PFSK-1 (cell line): ENCODE data around the gene PTPRN2.

ENCODE experiments used
- FOXP2 ChIP-seq: optimal IDR thresholded peaks from 2 replicates; pipeline ENCODE3; 2011; ENCODE audit warnings: borderline replicate concordance, control low read depth, inconsistent platforms; ENCODE audit not compliant: insufficient read depth; ENCODE audit errors: extremely low read length, extremely low read depth
- POLR2AphosphoS5 ChIP-seq: IDR thresholded peaks from 2 replicates; pipeline ENCODE4 v1.6.1; 2012; ENCODE audit warnings: low read depth, mild to moderate bottlenecking, control low read depth, low read length, moderate library complexity
- REST ChIP-seq, 2 experiments: IDR thresholded peaks; 2 replicates each; pipeline versions ENCODE4 v1.6.1 to v1.8.0; 2011 to 2012; ENCODE audit warnings: low read depth in 2 of 2, low read length in 2 of 2, control low read depth in 1 of 2, inconsistent platforms in 1 of 2, mild to moderate bottlenecking in 1 of 2, moderate library complexity in 1 of 2; ENCODE audit not compliant: insufficient read depth in 1 of 2
- SIN3A ChIP-seq: IDR thresholded peaks from 2 replicates; pipeline ENCODE4 v1.6.1; 2012; ENCODE audit warnings: mild to moderate bottlenecking, low read length, moderate library complexity, borderline replicate concordance; ENCODE audit not compliant: insufficient read depth
- TAF1 ChIP-seq: IDR thresholded peaks from 2 replicates; pipeline ENCODE4 v1.6.1; 2012; ENCODE audit warnings: low read length, control low read depth, borderline replicate concordance; ENCODE audit not compliant: insufficient read depth

The PTPRN2 gene

GRCh38 chr7:157832006-157832405 lies 755.6 kb downstream of the PTPRN2 start:
- TF ChIP-seq TAF1 (no peak), FOXP2 (no peak), POLR2AphosphoS5 (no peak), SIN3A (no peak), REST (IDR thresholded peaks at IDR 0.05; ENCODE audit: insufficient read depth in 1 of 2, low read depth in 2 of 2, low read length in 2 of 2) (no peak)

GRCh38 chr7:157831143-157831905 lies 756.3 kb downstream of the PTPRN2 start:
- TF ChIP-seq POLR2AphosphoS5 (no peak), SIN3A (no peak), TAF1 (no peak), FOXP2 (no peak), REST (IDR thresholded peaks at IDR 0.05; ENCODE audit: insufficient read depth in 1 of 2, low read depth in 2 of 2, low read length in 2 of 2) (no peak)

- no peak for TF ChIP-seq FOXP2
- no peak for TF ChIP-seq POLR2AphosphoS5
- no peak for TF ChIP-seq SIN3A
- no peak for TF ChIP-seq TAF1
- no peak for TF ChIP-seq REST (IDR thresholded peaks at IDR 0.05; ENCODE audit: insufficient read depth in 1 of 2, low read depth in 2 of 2, low read length in 2 of 2)
Observed at GRCh38 chr7:157830331-157830730, 757.3 kb downstream of the PTPRN2 start.

- TF ChIP-seq SIN3A = no peak
- no peak for TF ChIP-seq REST (IDR thresholded peaks at IDR 0.05; ENCODE audit: insufficient read depth in 1 of 2, low read depth in 2 of 2, low read length in 2 of 2)
- TF ChIP-seq POLR2AphosphoS5 = no peak
- TF ChIP-seq TAF1 = no peak
- TF ChIP-seq FOXP2 = no peak
Observed at GRCh38 chr7:157829491-157829890, 758.1 kb downstream of the PTPRN2 start.
